B cell (primary cell): Measurements from ENCODE around the gene CRYGN. TPM values are rescaled to one million over a fixed set of nuclear protein-coding genes. Genes with fewer than 3 reads are reported as not detected.

Experiments
- ATAC-seq: fragments of 200-7000 bp; cut with Tn5 transposase; one replicate; pipeline ENCODE4 v1.10.0; 2021; ENCODE audit warnings: low read depth, mild to moderate bottlenecking, moderate number of reproducible peaks, moderate library complexity
- CTCF ChIA-PET: fragments of 350-600 bp; sonication (Branson Sonifier 250); formaldehyde crosslinking; loops from one replicate; lab custom pipeline; 2021; ENCODE audit warnings: antibody characterized with exemption, inconsistent platforms; lab: Charles Lee
- POLR2A ChIA-PET: fragments of 350-600 bp; sonication (Branson Sonifier 250); formaldehyde crosslinking; loops from one replicate; lab custom pipeline; 2021; ENCODE audit warnings: antibody characterized with exemption; lab: Charles Lee
- DNase-seq: peaks from one replicate; pipeline ENCODE4 v3.0.0; 2013
- H2AFZ ChIP-seq: 2 replicates; pipeline ENCODE4 v1.6.1; 2012; ENCODE audit warnings: mild to moderate bottlenecking, low read depth, low read length; ENCODE audit not compliant: insufficient read depth, poor library complexity, severe bottlenecking
- H3K27ac ChIP-seq, 2 donors: 1 replicate in 1 of 2; 2 replicates in 1 of 2; pipeline ENCODE4 v1.5.1; 2012 to 2013; ENCODE audit warnings: low read length in 2 of 2, mild to moderate bottlenecking in 2 of 2, moderate library complexity in 1 of 2
- H3K27me3 ChIP-seq, 4 experiments: fragments of 200-600 bp in 1 of 4; sonication (generic) in 1 of 4; replicated peaks in 1 of 4; 1 replicate in 2 of 4; 2 replicates in 2 of 4; pipeline versions ENCODE4 v1.6.1 to v1.7.0; 2013 to 2016; ENCODE audit warnings: low read length in 3 of 4, mild to moderate bottlenecking in 2 of 4, mixed read lengths in 1 of 4, moderate library complexity in 1 of 4; ENCODE audit not compliant: insufficient read depth in 4 of 4, control insufficient read depth in 3 of 4; ENCODE audit errors: control extremely low read depth in 1 of 4
- H3K36me3 ChIP-seq, 2 experiments: replicated peaks in 1 of 2; 1 replicate in 1 of 2; 2 replicates in 1 of 2; pipeline versions ENCODE4 v1.6.1 to v1.7.1; 2013; ENCODE audit warnings: low read length in 1 of 2; ENCODE audit not compliant: insufficient read depth in 2 of 2, control insufficient read depth in 1 of 2; ENCODE audit errors: control extremely low read depth in 1 of 2, extremely low read depth in 1 of 2
- H3K4me1 ChIP-seq, 2 donors: fragments of 200-600 bp in 1 of 2; sonication (generic) in 1 of 2; 1 replicate in 1 of 2; 2 replicates in 1 of 2; pipeline versions ENCODE4 v1.5.1 to v1.6.1; 2013 to 2017; ENCODE audit warnings: low read length in 2 of 2; ENCODE audit not compliant: control insufficient read depth in 2 of 2, insufficient read depth in 2 of 2
- H3K4me2 ChIP-seq: replicated peaks from 2 replicates; pipeline ENCODE3; 2012; ENCODE audit warnings: mild to moderate bottlenecking, low read depth, low read length; ENCODE audit not compliant: poor library complexity, severe bottlenecking
- H3K4me3 ChIP-seq, 5 experiments: fragments of 200-600 bp in 1 of 5; sonication (generic) in 1 of 5; 1 replicate in 3 of 5; 2 replicates in 2 of 5; pipeline versions ENCODE4 v1.5.1 to v1.7.0; 2011 to 2016; ENCODE audit warnings: low read length in 4 of 5, mild to moderate bottlenecking in 4 of 5, low read depth in 2 of 5, control low read depth in 1 of 5, moderate library complexity in 1 of 5; ENCODE audit not compliant: insufficient read depth in 1 of 5; ENCODE audit errors: control extremely low read depth in 1 of 5, extremely low read depth in 1 of 5
- H3K79me2 ChIP-seq: fragments of 200-600 bp; sonication (generic); one replicate; pipeline ENCODE4 v1.6.0; 2016; ENCODE audit warnings: low read length; ENCODE audit not compliant: control insufficient read depth, insufficient read depth
- H3K9ac ChIP-seq: fragments of 200-600 bp; sonication (generic); 2 replicates; pipeline ENCODE4 v1.6.1; 2017; ENCODE audit warnings: mild to moderate bottlenecking, low read length, moderate library complexity
- H3K9me3 ChIP-seq, 3 donors: one replicate each; pipeline versions ENCODE4 v1.6.1 to v1.7.1; 2013; ENCODE audit warnings: low read length in 2 of 3; ENCODE audit not compliant: control insufficient read depth in 2 of 3, insufficient read depth in 1 of 3; ENCODE audit errors: control extremely low read depth in 1 of 3
- H4K20me1 ChIP-seq: 2 replicates; pipeline ENCODE4 v1.6.0; 2012; ENCODE audit warnings: mild to moderate bottlenecking, low read length; ENCODE audit not compliant: insufficient read depth, control insufficient read depth, poor library complexity, severe bottlenecking
- H3K27ac Mint-ChIP-seq: one replicate; pipeline ENCODE4 v1.8.0; 2021; ENCODE audit warnings: mixed read lengths
- H3K27me3 Mint-ChIP-seq: one replicate; pipeline ENCODE4 v1.8.0; 2021; ENCODE audit warnings: mixed read lengths
- H3K4me1 Mint-ChIP-seq: one replicate; pipeline ENCODE4 v1.8.0; 2021; ENCODE audit warnings: mixed read lengths
- H3K4me3 Mint-ChIP-seq: one replicate; pipeline ENCODE4 v1.8.0; 2021; ENCODE audit warnings: mixed read lengths
- H3K9me3 Mint-ChIP-seq: one replicate; pipeline ENCODE4 v1.8.0; 2022; ENCODE audit warnings: mixed read lengths; ENCODE audit not compliant: insufficient read depth
- CTCF ChIP-seq: fragments of 200-600 bp; IDR thresholded peaks from one replicate; pipeline ENCODE4 v1.8.0; 2022; ENCODE audit warnings: antibody characterized with exemption, mild to moderate bottlenecking
- EZH2 ChIP-seq: IDR thresholded peaks from 2 replicates; pipeline ENCODE4 v1.6.1; 2012; ENCODE audit warnings: borderline replicate concordance, low read depth, mild to moderate bottlenecking, moderate library complexity, low read length; ENCODE audit not compliant: insufficient read depth, poor library complexity, severe bottlenecking
- WGBS: methylation state at CpG from one replicate; pipeline ENCODE4 v1.1.5; 2013; ENCODE audit warnings: missing lambda C conversion rate; ENCODE audit not compliant: insufficient coverage; 5-methylcytosine and 5-hydroxymethylcytosine counted together
- intact Hi-C: fragments of 100-400 bp; cut with micrococcal nuclease; formaldehyde crosslinking; loops from one replicate; pipeline ENCODE4 v1.10.0; 2022
- polyA plus RNA-seq: library from polyadenylated mRNA; depleted of rRNA; stranded (reverse); fragments of >200 nt; gene quantifications from 2 replicates; pipeline ENCODE4 v1.2.3, GENCODE V29; 2012
- total RNA-seq, 2 donors: library from RNA; stranded (reverse); fragments of 120-200 nt in 1 of 2; gene quantifications; 1 replicate in 1 of 2; 2 replicates in 1 of 2; pipeline versions ENCODE4 v1.2.3 to v1.2.4, GENCODE V29; 2013 to 2022

Gene CRYGN
- total and polyA plus RNA-seq, 2 donors (not counting 1 experiment from before 2014, with no cell fraction given): not detected

- peaks cover 0 to 60% (median 26%) of the 10 kb centered on the region in 4 experiments for H3K27me3 ChIP-seq
- H3K4me2 ChIP-seq: peak overlapping the region; percentile 73
- intact Hi-C loops: loop anchor here (1.0 kb wide), 2 partner anchors 9 to 41 kb away; no protein-coding TSS in a partner anchor
- Mint-ChIP-seq H3K4me3 (peak overlapping the region; percentile 88), H3K4me1 (peaks cover 28% of the 10 kb centered on the region), H3K27ac (peak overlapping the region; percentile 67), H3K27me3 (peaks cover 42% of the 10 kb centered on the region), H3K9me3 (no peaks in the 10 kb centered on the region)
- peak overlapping the region in 4 of 5 experiments; percentile 15 to 29 (median 26) for H3K4me3 ChIP-seq
- ChIA-PET POLR2A (no interaction called here), CTCF (interaction anchor here (3.5 kb wide), 1 partner anchor 41 kb away, joined by 16 read pairs; no protein-coding TSS in a partner anchor)
- peak overlapping the region; percentile 35 for H3K9ac ChIP-seq
- peak; percentile 79 for ATAC-seq
- peak; percentile 87 for DNase-seq
- no peaks in the 10 kb centered on the region for H4K20me1 ChIP-seq
- no peaks in the 10 kb centered on the region for H3K36me3 ChIP-seq
- no peak overlapping the region for H3K27ac ChIP-seq
- 4% methylated on average over 54 of the region's 61 CpGs for WGBS
- H2AFZ ChIP-seq: peak overlapping the region; percentile 38
- peaks cover 0 to 20% (median 0%) of the 10 kb centered on the region in 3 donors for H3K9me3 ChIP-seq
- TF ChIP-seq CTCF: peak; percentile 24
- TF ChIP-seq EZH2: no peak
- H3K4me1 ChIP-seq: peaks cover 34% of the 10 kb centered on the region in 2 donors
- H3K79me2 ChIP-seq: no peaks in the 10 kb centered on the region
These were observed 30.9 kb downstream of the CRYGN start for GRCh38 chr7:151408839-151409666.

- ChIA-PET CTCF (no interaction called here), POLR2A (no interaction called here)
- no peak overlapping the region for H3K27ac ChIP-seq
These were observed 31.5 kb downstream of the CRYGN start for GRCh38 chr7:151408498-151408838.

More at GRCh38 chr7:151408498-151408838, 31.5 kb downstream of the CRYGN start:
- ATAC-seq: no peak
- Histone ChIP-seq H4K20me1 (no peaks in the 10 kb centered on the region), H3K4me2 (peak overlapping the region; percentile 73), H3K79me2 (no peaks in the 10 kb centered on the region), H3K4me3 (no peak overlapping the region), H3K27me3 (peaks cover 0 to 60% (median 26%) of the 10 kb centered on the region in 4 experiments), H3K9ac (no peak overlapping the region), H3K9me3 (peaks cover 0 to 20% (median 0%) of the 10 kb centered on the region in 3 donors), H3K36me3 (no peaks in the 10 kb centered on the region), H3K4me1 (peaks cover 34% of the 10 kb centered on the region in 2 donors), H2AFZ (no peak overlapping the region)
- peak overlapping the region; percentile 32 for H3K27ac Mint-ChIP-seq
- WGBS: 85% methylated on average over 7 of the region's 7 CpGs
- H3K4me3 Mint-ChIP-seq: peak overlapping the region; percentile 88
- peaks cover 30% of the 10 kb centered on the region for H3K4me1 Mint-ChIP-seq
- no peak for DNase-seq
- TF ChIP-seq CTCF (no peak), EZH2 (no peak)
- peaks cover 40% of the 10 kb centered on the region for H3K27me3 Mint-ChIP-seq
- no peaks in the 10 kb centered on the region for H3K9me3 Mint-ChIP-seq
- intact Hi-C loops: loop anchor here (1.0 kb wide), 1 partner anchor 40 kb away; no protein-coding TSS in a partner anchor
